Stimulated activated CD8-positive, alpha-beta memory T cell treated with anti-CD3 and anti-CD28 coated beads, Interleukin-12 subunit alpha, Interleukin-12 subunit beta, amount 100 ng/mL, for 4 hours (primary cell): ENCODE measurements around the gene TPSB2.

ENCODE experiments used
- DNase-seq: peaks from one replicate; pipeline ENCODE4 v3.0.0-alpha.2; 2020; ENCODE audit warnings: low read depth

TPSB2 gene

DNA sequence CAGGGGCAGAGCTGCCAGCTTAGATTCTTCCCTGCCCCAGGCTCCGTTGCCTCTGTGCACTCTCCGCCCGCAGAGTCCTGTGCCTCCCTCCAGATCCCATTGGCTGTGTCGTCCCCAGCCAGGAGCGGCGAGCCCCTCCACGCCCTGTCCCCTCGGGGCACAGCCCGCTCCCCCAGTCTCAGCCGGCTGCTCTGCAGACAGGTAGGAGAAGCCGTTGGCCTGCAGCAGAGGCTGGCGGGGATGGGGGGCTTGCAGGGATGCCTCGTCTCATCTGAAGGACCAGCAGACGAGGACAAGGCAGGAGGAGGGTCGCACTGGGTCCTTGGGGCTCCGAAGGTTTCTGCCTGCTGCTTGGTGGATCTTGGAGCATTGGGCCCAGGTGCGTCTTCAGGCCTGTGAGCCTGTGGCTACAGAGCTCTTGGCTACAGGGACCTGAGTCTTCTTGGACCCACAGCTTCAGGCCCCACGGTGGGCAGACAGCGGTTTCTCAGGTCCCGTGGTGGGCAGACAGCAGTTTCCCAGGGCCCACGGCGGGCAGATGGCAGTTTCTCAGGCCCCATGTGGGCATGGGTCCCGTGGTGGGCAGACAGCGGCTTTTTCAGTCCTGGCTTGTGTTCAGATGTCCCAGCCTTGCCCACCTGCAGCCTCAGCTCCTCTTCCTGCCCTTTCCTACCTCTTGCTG, 10.9 kb downstream of the TPSB2 start:
- DNase-seq: no peak

GRCh38 chr16:1218061-1218929, 11.7 kb downstream of the TPSB2 start:
- DNase-seq: no peak

DNA sequence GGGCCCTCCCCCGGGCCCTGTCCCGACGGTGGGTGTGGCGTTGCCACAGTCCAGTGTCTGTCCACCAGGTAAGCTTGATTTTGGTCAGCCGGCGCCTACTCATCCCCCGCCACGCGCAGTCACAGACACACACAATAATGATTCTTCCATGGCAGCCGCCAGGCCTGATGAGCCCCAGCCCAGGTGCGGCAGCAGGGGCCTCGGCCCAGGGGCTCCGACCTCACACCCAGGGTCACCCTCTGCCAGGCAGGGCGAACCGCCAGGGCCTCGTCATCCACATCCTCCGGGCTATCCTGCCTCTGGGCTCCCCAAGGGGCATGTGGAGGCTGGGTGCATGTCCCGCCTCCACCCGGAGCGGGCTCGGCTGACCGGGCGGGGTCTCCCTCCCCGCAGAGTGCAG, 12.5 kb downstream of the TPSB2 start:
- DNase-seq: no peak

GRCh38 chr16:1216681-1217400, 13.1 kb downstream of the TPSB2 start:
- DNase-seq: no peak

DNA sequence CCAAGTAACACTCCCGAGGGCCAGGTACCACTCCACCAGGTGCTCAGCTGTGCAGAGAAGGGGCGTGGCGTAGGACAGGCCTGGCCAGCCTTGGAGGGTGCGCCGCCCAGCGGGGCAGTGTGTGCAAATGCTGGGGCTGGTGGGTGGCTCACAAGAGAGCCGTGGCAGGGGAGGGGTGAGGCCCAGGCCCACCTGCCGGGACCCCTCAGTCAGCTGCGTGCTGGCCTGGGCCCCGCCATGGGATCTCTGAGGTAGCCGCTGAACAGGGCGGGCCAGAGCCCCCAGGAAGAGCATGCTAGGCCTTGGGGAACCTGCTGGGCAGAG, 13.7 kb downstream of the TPSB2 start:
- DNase-seq: no peak

DNA sequence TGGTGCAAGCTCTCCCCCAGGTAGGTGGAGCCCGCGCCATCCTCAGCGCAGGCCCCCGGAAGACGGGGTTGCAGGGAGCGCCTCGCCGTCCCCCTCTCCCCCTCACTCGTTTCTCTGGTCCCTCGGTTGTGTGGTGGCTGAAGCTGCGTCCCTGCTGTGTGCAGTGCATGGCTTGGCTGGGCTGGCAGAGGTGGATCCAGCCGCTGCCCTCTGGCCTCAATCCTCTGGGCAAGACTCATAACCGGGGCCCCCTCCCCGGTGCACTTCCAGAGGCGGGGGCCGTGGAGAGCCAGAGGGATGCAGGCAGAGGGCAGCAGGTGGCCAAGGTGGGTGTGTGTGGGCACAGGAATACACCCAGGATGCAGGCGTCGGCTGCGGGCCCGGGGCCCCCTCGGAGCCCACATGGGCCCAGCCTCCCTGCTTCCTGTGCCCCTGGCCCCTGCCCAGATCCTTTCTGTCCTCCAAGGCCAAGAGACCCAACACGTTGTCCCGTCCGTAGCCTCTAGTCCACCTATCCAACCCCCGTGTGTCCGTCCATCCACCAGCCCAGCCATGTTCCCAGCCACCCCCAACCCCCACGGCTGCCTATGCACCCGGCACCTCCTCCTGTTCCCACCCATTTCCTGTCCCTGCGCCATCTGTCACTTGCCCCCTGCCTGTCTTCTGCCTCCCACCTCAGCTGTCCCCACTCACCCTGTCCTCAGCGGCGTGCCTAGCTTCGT, 14.2 kb downstream of the TPSB2 start:
- no peak for DNase-seq

- no peak for DNase-seq
These were observed 15.3 kb downstream of the TPSB2 start for GRCh38 chr16:1214719-1215118.

GRCh38 chr16:1213796-1214372, 16.1 kb downstream of the TPSB2 start:
- no peak for DNase-seq

DNA sequence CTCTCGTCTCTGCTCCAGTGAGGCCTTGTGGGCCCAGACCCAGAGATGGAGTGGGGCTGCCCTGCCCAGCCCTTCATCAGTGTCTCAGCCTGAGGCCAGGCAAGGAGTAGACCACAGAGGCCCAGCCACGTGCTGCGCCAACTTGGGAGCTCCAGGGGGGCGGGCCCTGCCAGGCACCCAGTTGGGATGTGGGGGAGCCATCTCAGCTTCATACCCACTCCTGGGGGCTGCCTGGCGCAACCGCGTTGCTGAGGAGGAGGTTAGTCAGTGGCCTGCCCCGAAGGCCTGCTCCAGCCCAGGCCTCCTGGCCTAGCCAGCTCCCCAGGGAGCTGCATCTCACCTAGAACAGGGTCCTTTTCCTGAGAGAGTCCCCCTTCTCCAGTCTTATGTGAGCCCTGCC, 16.8 kb downstream of the TPSB2 start:
- DNase-seq: no peak

GRCh38 chr16:1212616-1213194, 17.3 kb downstream of the TPSB2 start:
- DNase-seq: no peak

DNA sequence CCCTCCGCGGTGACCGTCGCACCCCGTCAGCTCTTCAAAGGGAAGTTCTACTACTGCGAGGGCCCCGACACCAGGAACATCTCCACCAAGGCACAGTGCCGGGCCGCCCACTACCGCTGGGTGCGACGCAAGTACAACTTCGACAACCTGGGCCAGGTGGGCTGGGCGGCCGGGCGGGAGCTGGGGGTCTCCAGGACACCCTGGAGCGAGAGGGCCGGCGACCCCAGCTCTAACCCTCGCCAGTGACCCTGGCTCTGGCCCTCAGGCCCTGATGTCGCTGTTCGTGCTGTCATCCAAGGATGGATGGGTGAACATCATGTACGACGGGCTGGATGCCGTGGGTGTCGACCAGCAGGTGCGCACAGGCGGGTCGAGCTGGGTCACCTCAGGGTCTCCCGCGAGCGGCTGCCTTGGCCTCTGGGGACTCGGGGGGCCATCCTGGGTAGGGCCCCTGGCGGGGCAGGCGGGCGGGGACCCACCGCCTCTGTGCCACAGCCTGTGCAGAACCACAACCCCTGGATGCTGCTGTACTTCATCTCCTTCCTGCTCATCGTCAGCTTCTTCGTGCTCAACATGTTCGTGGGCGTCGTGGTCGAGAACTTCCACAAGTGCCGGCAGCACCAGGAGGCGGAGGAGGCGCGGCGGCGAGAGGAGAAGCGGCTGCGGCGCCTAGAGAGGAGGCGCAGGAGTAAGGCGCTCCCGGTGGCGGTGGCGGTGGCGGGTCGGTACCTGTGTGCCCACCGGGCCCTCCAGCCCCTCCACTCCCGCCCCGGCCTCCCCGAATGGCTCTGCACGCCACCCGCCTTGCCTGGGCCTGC, 18.3 kb downstream of the TPSB2 start:
- DNase-seq: no peak

DNA sequence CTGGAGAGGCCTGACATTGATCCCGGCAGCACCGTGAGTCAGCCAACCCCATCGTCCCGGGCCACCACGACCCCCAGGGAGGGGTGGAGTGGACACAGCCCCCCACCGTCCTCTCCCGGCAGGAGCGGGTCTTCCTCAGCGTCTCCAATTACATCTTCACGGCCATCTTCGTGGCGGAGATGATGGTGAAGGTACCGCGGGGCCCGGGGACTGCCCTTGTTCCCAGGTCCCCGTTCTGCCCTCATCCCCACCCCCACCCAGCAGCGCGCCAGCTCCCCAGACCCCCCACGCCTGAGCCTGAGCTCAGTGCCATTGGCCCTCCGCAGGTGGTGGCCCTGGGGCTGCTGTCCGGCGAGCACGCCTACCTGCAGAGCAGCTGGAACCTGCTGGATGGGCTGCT, 19.5 kb downstream of the TPSB2 start:
- no peak for DNase-seq

DNA sequence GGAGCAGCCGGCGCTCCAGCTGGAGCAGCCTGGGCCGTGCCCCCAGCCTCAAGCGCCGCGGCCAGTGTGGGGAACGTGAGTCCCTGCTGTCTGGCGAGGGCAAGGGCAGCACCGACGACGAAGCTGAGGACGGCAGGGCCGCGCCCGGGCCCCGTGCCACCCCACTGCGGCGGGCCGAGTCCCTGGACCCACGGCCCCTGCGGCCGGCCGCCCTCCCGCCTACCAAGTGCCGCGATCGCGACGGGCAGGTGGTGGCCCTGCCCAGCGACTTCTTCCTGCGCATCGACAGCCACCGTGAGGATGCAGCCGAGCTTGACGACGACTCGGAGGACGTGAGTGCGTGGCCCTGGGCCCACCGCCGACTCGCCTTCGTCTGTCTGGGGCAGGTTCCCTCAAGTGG, 20.9 kb downstream of the TPSB2 start:
- no peak for DNase-seq

DNA sequence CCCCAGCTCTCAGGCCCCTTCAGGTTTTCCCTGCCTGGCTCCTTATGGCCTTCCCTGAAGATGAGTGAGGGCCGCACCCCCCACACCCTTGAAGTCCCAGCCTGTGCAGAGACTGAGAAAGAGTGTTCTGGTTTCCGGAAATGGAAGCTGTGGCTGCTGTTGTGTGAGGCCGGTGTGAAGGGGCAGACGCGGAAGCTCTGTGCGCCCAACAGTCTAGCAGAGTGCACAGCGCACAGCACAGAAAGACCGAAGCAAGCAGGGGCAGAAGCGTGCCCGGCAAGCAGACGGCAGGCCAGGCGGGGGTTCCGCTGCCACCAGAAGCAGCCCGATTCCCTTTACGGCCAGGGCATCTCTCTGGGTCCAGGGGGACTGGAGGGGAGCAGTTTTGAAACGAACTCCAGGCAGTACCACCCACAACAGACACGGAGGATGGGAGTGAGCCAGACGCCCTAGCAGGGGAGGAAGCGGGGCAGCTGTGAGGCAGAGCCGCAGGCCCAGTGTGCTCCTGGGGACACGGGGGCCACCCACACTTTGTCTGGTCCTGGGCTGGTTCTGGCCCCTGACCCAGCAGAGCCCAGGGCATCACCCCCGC, 21.6 kb downstream of the TPSB2 start:
- DNase-seq: no peak

GRCh38 chr16:1206786-1207185, 23.2 kb downstream of the TPSB2 start:
- no peak for DNase-seq

DNA sequence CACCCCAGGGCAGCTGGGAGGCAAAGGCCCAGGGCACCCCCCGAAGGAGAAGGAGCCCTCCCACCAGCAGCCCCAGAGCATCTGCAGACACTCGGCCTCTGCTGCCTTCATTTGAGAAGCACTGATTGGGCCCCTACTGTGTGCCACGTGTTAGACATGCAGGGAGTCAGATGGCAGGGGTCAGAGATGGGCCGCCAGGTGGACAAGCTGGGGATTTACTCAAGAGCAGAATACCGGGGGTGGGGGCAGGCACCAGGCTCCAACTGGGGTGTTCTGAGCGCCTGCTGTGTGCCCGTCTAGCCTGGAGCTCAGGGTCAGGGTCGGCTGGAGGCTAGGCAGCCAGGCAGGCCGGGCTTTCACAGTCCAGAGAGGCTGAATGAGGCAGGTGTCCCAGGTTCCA, 23.7 kb downstream of the TPSB2 start:
- no peak for DNase-seq

- DNase-seq: no peak
These were observed 25.1 kb downstream of the TPSB2 start for GRCh38 chr16:1204933-1205332.

- DNase-seq: no peak
These were observed 27.7 kb downstream of the TPSB2 start for GRCh38 chr16:1202274-1202673.

- DNase-seq: no peak
These were observed 28.5 kb downstream of the TPSB2 start for GRCh38 chr16:1201444-1201843.

DNA sequence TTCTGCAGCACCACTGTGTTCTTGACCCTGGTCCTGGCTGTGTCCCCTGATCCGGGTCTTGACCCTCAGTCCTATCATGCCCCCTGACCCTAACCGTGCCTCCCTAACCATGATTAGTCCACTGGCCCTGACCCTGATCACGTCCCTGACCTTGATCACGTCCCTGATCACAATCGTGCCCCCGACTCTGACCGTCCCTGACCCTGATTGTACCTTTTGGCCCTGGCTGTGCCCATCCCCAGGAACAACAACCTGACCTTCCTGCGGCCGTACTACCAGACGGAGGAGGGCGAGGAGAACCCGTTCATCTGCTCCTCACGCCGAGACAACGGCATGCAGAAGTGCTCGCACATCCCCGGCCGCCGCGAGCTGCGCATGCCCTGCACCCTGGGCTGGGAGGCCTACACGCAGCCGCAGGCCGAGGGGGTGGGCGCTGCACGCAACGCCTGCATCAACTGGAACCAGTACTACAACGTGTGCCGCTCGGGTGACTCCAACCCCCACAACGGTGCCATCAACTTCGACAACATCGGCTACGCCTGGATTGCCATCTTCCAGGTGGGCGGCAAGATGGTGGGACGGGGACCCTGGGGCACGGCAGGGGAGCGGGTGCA, 29.9 kb downstream of the TPSB2 start:
- no peak for DNase-seq
